HG02763 (cell line): ENCODE data around the gene SLC39A6.
"Not testable (repeated sequence)": the region's sequence is repeated elsewhere in the genome, so short reads cannot be mapped to it uniquely, and the experiment has no call there.

Experiments
- ATAC-seq: cut with Tn5 transposase; IDR thresholded peaks from one replicate; pipeline ENCODE4 v1.9.1; 2021; ENCODE audit warnings: mild to moderate bottlenecking, moderate library complexity; ENCODE audit not compliant: unreplicated experiment

Gene SLC39A6

GRCh38 chr18:36104749-36105148, 24.4 kb downstream of the SLC39A6 start:
- ATAC-seq = no peak

- no peak for ATAC-seq
Measured at GRCh38 chr18:36101943-36102342, 27.2 kb downstream of the SLC39A6 start.

GRCh38 chr18:36099311-36099710, 29.8 kb downstream of the SLC39A6 start:
- no peak for ATAC-seq

GRCh38 chr18:36096955-36097354, 32.2 kb downstream of the SLC39A6 start:
- no peak for ATAC-seq

GRCh38 chr18:36095936-36096519, 33.1 kb downstream of the SLC39A6 start:
- no peak for ATAC-seq

- ATAC-seq = no peak
Measured at GRCh38 chr18:36094431-36094830, 34.7 kb downstream of the SLC39A6 start.

- not testable (repeated sequence) for ATAC-seq
Measured at GRCh38 chr18:36092116-36092515, 37.0 kb downstream of the SLC39A6 start.

- no peak for ATAC-seq
Measured at GRCh38 chr18:36089001-36089400, 40.1 kb downstream of the SLC39A6 start.

- ATAC-seq = no peak
Measured at GRCh38 chr18:36088256-36088655, 40.9 kb downstream of the SLC39A6 start.

- ATAC-seq = no peak
Measured at GRCh38 chr18:36086186-36086585, 43.0 kb downstream of the SLC39A6 start.

GRCh38 chr18:36085195-36085594, 43.9 kb downstream of the SLC39A6 start:
- no peak for ATAC-seq

- ATAC-seq = no peak
Measured at GRCh38 chr18:36083729-36084128, 45.4 kb downstream of the SLC39A6 start.

GRCh38 chr18:36081118-36081517, 48.0 kb downstream of the SLC39A6 start:
- ATAC-seq = not testable (repeated sequence)

GRCh38 chr18:36078751-36079529, 50.2 kb downstream of the SLC39A6 start:
- no peak for ATAC-seq

GRCh38 chr18:36077764-36078163, 51.4 kb downstream of the SLC39A6 start:
- not testable (repeated sequence) for ATAC-seq

- no peak for ATAC-seq
Measured at GRCh38 chr18:36075862-36076587, 53.1 kb downstream of the SLC39A6 start.

GRCh38 chr18:36074435-36074834, 54.7 kb downstream of the SLC39A6 start:
- ATAC-seq = no peak

GRCh38 chr18:36073676-36074075, 55.5 kb downstream of the SLC39A6 start:
- ATAC-seq = no peak

- not testable (repeated sequence) for ATAC-seq
Measured at GRCh38 chr18:36072406-36072805, 56.7 kb downstream of the SLC39A6 start.

GRCh38 chr18:36067055-36067957, 61.8 kb downstream of the SLC39A6 start, which contains the start of gene RPRD1A:
Gene RPRD1A (minus strand): TSS chr18:36067559. CDS start chr18:36067404, 155 bp downstream.
- ATAC-seq = peak; percentile 95

- peak; percentile 1 for ATAC-seq
Measured at GRCh38 chr18:36066686-36067054, 62.5 kb downstream of the SLC39A6 start.
